Mammary epithelial cell (primary cell): ENCODE results near the gene P2RX1.

Experiments
- EZH2 ChIP-seq: IDR thresholded peaks from 2 replicates; pipeline ENCODE4 v1.6.1; 2012; ENCODE audit warnings: low read length, inconsistent platforms, borderline replicate concordance
- TF ChIP-seq, protein P1 (sequence below), 2 donors: IDR thresholded peaks in 1 of 2; conservative IDR thresholded peaks in 1 of 2; 2 replicates each; pipeline ENCODE4 v1.5.1; 2011 to 2012; ENCODE audit warnings: inconsistent platforms in 2 of 2, low read length in 2 of 2, mild to moderate bottlenecking in 2 of 2, control low read depth in 1 of 2, low read depth in 1 of 2; ENCODE audit not compliant: insufficient read depth in 1 of 2; ENCODE audit errors: extremely low read depth in 1 of 2

DNA sequence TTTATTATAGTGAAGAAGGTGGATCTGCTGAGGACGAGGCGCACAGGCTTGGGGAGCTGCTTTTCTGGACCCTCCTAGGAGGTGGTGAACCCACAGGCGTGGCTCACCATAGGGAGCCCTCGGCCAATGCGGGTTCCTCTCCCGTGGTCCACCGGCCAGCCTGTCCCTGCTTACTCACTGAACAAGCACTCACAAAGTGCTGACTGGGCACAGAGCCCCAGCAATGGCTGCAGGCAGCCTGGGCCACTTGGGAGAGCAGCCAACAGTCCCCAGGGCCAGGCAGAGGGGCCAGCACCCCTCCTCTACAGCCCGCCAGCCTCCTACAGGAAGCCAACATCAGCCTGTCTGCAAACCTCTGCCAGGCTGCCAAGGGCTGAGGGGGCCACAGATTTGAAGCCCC lies 51.1 kb downstream of the P2RX1 start:
- TF ChIP-seq, protein P1, sequence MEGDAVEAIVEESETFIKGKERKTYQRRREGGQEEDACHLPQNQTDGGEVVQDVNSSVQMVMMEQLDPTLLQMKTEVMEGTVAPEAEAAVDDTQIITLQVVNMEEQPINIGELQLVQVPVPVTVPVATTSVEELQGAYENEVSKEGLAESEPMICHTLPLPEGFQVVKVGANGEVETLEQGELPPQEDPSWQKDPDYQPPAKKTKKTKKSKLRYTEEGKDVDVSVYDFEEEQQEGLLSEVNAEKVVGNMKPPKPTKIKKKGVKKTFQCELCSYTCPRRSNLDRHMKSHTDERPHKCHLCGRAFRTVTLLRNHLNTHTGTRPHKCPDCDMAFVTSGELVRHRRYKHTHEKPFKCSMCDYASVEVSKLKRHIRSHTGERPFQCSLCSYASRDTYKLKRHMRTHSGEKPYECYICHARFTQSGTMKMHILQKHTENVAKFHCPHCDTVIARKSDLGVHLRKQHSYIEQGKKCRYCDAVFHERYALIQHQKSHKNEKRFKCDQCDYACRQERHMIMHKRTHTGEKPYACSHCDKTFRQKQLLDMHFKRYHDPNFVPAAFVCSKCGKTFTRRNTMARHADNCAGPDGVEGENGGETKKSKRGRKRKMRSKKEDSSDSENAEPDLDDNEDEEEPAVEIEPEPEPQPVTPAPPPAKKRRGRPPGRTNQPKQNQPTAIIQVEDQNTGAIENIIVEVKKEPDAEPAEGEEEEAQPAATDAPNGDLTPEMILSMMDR (conservative IDR thresholded peaks at IDR 0.05 in 1 of 2, IDR thresholded peaks at IDR 0.05 in 1 of 2; ENCODE audit: extremely low read depth in 1 of 2, insufficient read depth in 1 of 2, low read depth in 1 of 2, low read length in 2 of 2), result no peak
- TF ChIP-seq EZH2, result no peak
